ENCODE results near the gene FES.

Gene FES

GRCh38 chr15:90876046-90876445, 8.3 kb upstream of the FES start:
- DNase-seq (ENCODE audit: low read depth): no peak

GRCh38 chr15:90876512-90877170, 7.7 kb upstream of the FES start:
- no peak for DNase-seq (ENCODE audit: low read depth)

DNA sequence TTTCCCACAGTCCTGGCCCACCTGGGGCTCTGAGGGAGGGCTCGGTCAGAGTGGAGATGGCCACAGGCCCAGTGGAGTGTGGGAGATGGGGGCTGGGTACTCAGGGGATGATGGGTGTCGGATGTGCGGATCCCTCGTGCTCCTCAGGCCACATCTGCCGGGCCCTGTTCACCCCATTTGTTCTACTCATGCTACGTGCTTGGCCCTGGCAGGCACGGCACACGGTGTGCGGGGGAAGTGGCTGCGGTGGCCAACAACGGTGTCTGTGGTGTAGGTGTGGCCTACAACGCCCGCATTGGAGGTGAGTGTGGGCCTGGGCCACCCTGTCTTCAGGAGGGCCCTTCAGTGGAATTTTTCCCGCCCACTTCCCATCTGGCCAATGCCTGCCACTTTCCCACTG, 7.0 kb upstream of the FES start:
- DNase-seq (ENCODE audit: low read depth): no peak

DNA sequence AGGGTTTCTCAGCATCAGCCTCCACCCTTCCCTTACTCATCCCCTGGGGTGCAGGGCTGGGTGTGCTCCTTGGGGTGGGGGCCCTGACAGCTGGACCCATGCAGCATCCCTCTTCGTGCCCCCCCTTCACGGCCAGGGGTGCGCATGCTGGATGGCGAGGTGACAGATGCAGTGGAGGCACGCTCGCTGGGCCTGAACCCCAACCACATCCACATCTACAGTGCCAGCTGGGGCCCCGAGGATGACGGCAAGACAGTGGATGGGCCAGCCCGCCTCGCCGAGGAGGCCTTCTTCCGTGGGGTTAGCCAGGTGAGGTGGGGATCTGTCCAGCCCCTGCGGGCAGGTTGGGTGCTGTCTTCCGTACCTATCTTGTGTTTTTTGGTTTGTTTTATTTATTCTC, 6.3 kb upstream of the FES start:
- no peak for DNase-seq (ENCODE audit: low read depth)

DNA sequence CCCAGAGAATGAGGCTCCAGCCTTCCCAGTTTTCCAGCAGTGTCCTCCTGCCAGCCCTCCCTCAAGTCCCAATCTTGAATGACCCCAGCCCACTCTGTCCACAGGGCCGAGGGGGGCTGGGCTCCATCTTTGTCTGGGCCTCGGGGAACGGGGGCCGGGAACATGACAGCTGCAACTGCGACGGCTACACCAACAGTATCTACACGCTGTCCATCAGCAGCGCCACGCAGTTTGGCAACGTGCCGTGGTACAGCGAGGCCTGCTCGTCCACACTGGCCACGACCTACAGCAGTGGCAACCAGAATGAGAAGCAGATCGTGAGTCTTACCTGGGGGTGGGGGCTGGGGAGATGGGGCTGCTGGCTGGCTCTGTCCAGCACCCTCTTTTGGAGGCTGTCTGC, 5.6 kb upstream of the FES start:
- no peak for DNase-seq (ENCODE audit: low read depth)

- no peak for DNase-seq (ENCODE audit: low read depth)
Observed at GRCh38 chr15:90879730-90880366, 4.5 kb upstream of the FES start.

- DNase-seq (ENCODE audit: low read depth): no peak
Observed at GRCh38 chr15:90880381-90881145, 3.7 kb upstream of the FES start.

DNA sequence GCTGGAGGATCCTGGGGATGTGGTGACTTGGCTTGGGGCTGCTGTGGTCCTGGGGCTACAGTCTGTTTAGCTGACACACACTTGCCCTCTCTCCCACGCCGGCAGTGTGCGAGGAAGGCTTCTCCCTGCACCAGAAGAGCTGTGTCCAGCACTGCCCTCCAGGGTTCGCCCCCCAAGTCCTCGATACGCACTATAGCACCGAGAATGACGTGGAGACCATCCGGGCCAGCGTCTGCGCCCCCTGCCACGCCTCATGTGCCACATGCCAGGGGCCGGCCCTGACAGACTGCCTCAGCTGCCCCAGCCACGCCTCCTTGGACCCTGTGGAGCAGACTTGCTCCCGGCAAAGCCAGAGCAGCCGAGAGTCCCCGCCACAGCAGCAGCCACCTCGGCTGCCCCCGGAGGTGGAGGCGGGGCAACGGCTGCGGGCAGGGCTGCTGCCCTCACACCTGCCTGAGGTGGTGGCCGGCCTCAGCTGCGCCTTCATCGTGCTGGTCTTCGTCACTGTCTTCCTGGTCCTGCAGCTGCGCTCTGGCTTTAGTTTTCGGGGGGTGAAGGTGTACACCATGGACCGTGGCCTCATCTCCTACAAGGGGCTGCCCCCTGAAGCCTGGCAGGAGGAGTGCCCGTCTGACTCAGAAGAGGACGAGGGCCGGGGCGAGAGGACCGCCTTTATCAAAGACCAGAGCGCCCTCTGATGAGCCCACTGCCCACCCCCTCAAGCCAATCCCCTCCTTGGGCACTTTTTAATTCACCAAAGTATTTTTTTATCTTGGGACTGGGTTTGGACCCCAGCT, 2.9 kb upstream of the FES start:
- no peak for DNase-seq (ENCODE audit: low read depth)

DNA sequence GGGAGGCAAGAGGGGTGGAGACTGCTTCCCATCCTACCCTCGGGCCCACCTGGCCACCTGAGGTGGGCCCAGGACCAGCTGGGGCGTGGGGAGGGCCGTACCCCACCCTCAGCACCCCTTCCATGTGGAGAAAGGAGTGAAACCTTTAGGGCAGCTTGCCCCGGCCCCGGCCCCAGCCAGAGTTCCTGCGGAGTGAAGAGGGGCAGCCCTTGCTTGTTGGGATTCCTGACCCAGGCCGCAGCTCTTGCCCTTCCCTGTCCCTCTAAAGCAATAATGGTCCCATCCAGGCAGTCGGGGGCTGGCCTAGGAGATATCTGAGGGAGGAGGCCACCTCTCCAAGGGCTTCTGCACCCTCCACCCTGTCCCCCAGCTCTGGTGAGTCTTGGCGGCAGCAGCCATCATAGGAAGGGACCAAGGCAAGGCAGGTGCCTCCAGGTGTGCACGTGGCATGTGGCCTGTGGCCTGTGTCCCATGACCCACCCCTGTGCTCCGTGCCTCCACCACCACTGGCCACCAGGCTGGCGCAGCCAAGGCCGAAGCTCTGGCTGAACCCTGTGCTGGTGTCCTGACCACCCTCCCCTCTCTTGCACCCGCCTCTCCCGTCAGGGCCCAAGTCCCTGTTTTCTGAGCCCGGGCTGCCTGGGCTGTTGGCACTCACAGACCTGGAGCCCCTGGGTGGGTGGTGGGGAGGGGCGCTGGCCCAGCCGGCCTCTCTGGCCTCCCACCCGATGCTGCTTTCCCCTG, 2.2 kb upstream of the FES start:
- no peak for DNase-seq (ENCODE audit: low read depth)

- no peak for DNase-seq (ENCODE audit: low read depth)
Observed at GRCh38 chr15:90882781-90883525, 1.4 kb upstream of the FES start.

GRCh38 chr15:90883526-90883975, 753 bp upstream of the FES start:
- no peak for DNase-seq (ENCODE audit: low read depth)

DNA sequence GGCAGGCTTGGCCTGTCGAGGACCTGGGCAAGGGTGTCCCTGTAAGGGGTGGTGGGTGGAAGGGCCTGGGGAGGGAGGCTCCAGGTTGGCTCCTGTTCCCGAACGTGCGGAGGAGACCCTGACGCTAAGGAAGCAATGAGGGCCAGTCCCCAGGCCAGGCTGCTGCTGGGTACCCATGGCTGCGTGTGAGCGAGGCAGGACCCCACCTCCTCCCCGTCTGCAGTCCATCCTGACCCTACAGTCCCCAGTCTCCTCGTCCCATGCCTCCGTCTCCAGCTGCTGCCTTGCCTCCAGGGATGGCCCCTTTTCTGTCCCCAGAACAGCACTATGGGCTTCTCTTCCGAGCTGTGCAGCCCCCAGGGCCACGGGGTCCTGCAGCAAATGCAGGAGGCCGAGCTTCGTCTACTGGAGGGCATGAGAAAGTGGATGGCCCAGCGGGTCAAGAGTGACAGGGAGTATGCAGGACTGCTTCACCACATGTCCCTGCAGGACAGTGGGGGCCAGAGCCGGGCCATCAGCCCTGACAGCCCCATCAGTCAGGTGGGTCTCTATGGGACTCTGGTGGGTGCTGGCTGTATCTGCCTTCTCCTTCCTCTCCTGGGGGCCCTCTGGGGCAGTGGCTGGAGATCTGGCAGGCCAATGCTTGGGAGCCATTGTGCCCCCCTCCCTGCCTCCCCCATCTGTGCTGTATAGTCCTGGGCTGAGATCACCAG, 571 bp downstream of the FES start:
- no peak for DNase-seq (ENCODE audit: low read depth)

DNA sequence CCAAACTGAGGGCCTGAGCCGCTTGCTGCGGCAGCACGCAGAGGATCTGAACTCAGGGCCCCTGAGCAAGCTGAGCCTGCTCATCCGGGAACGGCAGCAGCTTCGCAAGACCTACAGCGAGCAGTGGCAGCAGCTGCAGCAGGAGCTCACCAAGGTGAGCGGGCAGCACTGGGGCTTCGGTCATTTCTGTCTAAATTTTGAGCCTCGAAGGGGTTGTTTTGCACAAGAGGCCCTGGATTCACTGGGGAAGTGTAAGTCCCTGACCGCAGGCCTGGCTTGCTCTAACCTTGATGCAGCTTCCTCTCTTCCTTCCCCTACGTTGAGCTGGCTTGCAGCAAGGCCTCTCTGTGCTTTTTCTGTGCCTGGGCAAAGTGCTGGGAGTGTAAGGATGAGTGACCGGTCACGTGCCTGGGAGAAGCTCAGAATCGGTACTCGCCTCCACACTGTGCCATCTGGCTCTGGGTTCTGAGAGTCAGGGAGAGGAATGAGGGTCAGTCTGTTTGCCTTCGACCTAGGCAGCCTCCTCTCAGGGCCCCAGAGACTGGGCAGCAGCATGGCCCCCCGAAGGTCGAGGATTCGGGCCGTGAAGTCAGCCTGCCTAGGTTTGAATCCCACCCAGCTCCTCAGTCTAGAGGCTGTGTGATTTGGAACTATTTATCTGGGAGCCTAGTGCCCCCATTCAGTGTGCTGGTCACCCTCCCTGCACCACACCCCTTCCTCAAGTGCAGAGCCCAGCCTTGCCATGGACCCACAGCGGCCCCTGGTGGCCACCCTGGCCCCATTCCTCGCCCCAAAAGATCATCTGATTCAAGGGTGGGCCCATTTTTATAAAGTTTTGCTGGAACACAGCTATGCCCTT, 1.4 kb downstream of the FES start:
- DNase-seq (ENCODE audit: low read depth): no peak

GRCh38 chr15:90886291-90886614, 1.9 kb downstream of the FES start:
- no peak for DNase-seq (ENCODE audit: low read depth)

DNA sequence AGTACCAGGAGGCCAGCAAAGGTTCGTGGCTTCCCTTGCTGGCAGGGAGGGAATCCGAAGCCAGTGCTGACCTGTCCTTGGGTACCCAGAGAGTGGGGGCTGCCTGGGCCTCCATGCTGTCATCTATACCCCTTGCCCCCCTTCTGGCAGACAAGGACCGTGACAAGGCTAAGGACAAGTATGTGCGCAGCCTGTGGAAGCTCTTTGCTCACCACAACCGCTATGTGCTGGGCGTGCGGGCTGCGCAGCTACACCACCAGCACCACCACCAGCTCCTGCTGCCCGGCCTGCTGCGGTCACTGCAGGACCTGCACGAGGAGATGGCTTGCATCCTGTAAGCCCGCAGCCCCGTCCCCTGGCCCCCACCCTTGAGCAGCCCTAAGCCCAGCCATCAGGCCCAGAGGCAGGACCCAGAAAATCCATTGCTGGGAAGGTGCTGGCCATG, 2.8 kb downstream of the FES start:
- DNase-seq (ENCODE audit: low read depth): no peak

DNA sequence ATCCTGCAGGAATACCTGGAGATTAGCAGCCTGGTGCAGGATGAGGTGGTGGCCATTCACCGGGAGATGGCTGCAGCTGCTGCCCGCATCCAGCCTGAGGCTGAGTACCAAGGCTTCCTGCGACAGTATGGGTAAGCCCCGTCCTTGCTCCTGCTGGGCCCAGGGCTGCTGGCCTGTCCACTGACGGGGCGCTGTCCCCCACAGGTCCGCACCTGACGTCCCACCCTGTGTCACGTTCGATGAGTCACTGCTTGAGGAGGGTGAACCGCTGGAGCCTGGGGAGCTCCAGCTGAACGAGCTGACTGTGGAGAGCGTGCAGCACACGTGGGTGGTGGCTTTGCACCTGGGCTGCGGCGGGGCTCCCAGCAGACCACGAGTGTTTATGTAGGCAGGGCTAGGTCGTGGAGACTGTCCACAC, 5.0 kb downstream of the FES start:
- DNase-seq (ENCODE audit: low read depth): no peak

- DNase-seq (ENCODE audit: low read depth): no peak
Observed at GRCh38 chr15:90889736-90890456, 5.6 kb downstream of the FES start.

DNA sequence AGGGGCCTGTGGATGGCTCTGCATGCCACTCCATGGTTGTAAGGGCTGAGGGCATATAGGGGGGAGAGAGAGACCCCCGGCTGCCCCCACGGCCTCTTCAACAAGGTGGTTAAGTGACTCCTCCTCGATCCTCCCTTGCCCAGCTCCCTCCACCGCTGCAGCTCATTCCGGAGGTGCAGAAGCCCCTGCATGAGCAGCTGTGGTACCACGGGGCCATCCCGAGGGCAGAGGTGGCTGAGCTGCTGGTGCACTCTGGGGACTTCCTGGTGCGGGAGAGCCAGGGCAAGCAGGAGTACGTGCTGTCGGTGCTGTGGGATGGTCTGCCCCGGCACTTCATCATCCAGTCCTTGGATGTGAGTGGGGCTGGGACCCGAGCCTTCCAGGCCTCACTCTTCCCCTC, 6.5 kb downstream of the FES start:
- no peak for DNase-seq (ENCODE audit: low read depth)
